Suprapubic skin (tissue), 4 donors: Measurements from ENCODE around the gene TRIO. TPM values are rescaled to one million over a fixed set of nuclear protein-coding genes. Genes with fewer than 3 reads are reported as not detected.
A peak's percentile ranks its signal among the peaks of the same experiment; 100 is the strongest.

Experiments used
- DNase-seq, 2 donors: peaks; one replicate each; pipeline ENCODE4 v3.0.0-alpha.2; 2019; ENCODE audit warnings: low spot score in 2 of 2
- H3K27ac ChIP-seq: fragments of 200-600 bp; sonication (generic); one replicate; pipeline ENCODE4 v1.5.1; 2019
- H3K27me3 ChIP-seq: fragments of 200-600 bp; sonication (generic); one replicate; pipeline ENCODE4 v1.5.1; 2019
- H3K36me3 ChIP-seq: fragments of 200-600 bp; sonication (generic); one replicate; pipeline ENCODE4 v1.5.1; 2019
- H3K4me1 ChIP-seq: fragments of 200-600 bp; sonication (generic); one replicate; pipeline ENCODE4 v1.5.1; 2019
- H3K4me3 ChIP-seq: fragments of 200-600 bp; sonication (generic); one replicate; pipeline ENCODE4 v1.5.1; 2019; ENCODE audit warnings: mild to moderate bottlenecking
- H3K9me3 ChIP-seq: fragments of 200-600 bp; sonication (generic); one replicate; pipeline ENCODE4 v1.5.1; 2019
- CTCF ChIP-seq, 2 donors: fragments of 200-600 bp in 1 of 2; fragments of 450-650 bp in 1 of 2; sonication (generic) in 1 of 2; IDR thresholded peaks; one replicate each; pipeline ENCODE4 v1.5.1; 2016 to 2019; ENCODE audit warnings: antibody characterized with exemption in 2 of 2, mild to moderate bottlenecking in 1 of 2, moderate library complexity in 1 of 2
- EP300 ChIP-seq: sonication (generic); formaldehyde crosslinking; IDR thresholded peaks from one replicate; pipeline ENCODE4 v1.6.1; 2017; ENCODE audit warnings: antibody characterized with exemption
- POLR2A ChIP-seq, 2 donors: fragments of 450-650 bp; IDR thresholded peaks; one replicate each; pipeline ENCODE4 v1.6.1; 2017; ENCODE audit warnings: antibody characterized with exemption in 2 of 2, mild to moderate bottlenecking in 2 of 2, moderate library complexity in 2 of 2
- POLR2AphosphoS5 ChIP-seq, 3 donors: sonication (generic); formaldehyde crosslinking; IDR thresholded peaks; one replicate each; pipeline ENCODE4 v1.6.1; 2017; ENCODE audit warnings: antibody characterized with exemption in 3 of 3
- WGBS: methylation state at CpG from one replicate; pipeline ENCODE4 v1.1.5; 2018; 5-methylcytosine and 5-hydroxymethylcytosine counted together
- total RNA-seq, 4 donors: library from RNA; depleted of rRNA; stranded (reverse); fragments of >200 nt; gene quantifications; one replicate each; pipeline ENCODE4 v1.1.0, GENCODE V29; 2016

Gene TRIO
- total RNA-seq, 4 donors from 2014 or later: 62.7 to 159 (median 70.4) TPM

DNA sequence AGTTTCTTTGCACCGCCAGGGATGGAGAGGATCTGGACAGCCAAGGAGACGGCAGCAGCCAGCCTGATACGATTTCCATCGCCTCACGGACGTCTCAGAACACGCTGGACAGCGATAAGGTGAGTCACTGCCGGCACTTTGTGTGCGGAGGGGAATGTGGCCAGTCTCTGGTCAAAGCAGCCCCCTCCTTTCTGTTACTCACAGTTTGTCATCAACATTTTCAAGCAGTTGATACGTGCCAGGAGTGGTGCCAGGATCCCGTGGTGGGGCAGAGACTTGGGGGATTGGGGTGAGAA is 263.4 kb downstream of the TRIO start:
- no peak for DNase-seq
- Histone ChIP-seq H3K27me3 (no peaks in the 10 kb centered on the region), H3K27ac (peak overlapping the region; percentile 79), H3K36me3 (peaks cover 58% of the 10 kb centered on the region), H3K4me3 (no peak overlapping the region), H3K4me1 (peaks cover 6% of the 10 kb centered on the region), H3K9me3 (no peaks in the 10 kb centered on the region)
- WGBS: 91% methylated on average over 12 of the region's 12 CpGs
- TF ChIP-seq POLR2A (IDR thresholded peaks at IDR 0.05): no peak
- TF ChIP-seq CTCF (IDR thresholded peaks at IDR 0.05): no peak
- TF ChIP-seq EP300: no peak
- TF ChIP-seq POLR2AphosphoS5 (IDR thresholded peaks at IDR 0.05): no peak

DNA sequence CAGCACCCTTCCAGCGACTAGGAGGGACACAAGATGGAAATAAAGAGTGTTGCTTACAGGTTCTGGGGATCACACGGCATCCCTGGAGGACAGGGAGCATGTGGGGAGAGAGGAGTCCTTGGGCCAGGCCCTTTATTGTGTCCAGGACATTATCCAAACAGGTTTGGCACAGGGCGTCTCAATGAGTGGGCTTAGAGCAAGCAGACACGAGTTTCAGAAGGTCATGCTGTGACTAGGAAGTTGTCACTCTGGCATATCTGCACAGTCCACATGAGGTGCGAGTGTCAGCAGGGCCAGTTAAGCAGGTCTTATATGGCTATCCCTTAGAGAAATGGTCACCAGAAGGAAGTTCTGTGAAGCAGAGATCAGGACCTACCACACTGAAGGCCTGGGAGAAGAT is 263.9 kb downstream of the TRIO start:
- Histone ChIP-seq H3K4me3 (no peak overlapping the region), H3K27me3 (no peaks in the 10 kb centered on the region), H3K4me1 (peaks cover 6% of the 10 kb centered on the region), H3K9me3 (no peaks in the 10 kb centered on the region), H3K36me3 (peaks cover 62% of the 10 kb centered on the region), H3K27ac (peak overlapping the region; percentile 79)
- no peak for DNase-seq
- TF ChIP-seq POLR2A (IDR thresholded peaks at IDR 0.05): no peak
- no peak for TF ChIP-seq EP300
- no peak for TF ChIP-seq CTCF (IDR thresholded peaks at IDR 0.05)
- TF ChIP-seq POLR2AphosphoS5 (IDR thresholded peaks at IDR 0.05): no peak
- WGBS: 79% methylated on average over 5 of the region's 5 CpGs

- Histone ChIP-seq H3K27me3 (no peaks in the 10 kb centered on the region), H3K4me1 (peaks cover 6% of the 10 kb centered on the region), H3K9me3 (no peaks in the 10 kb centered on the region), H3K4me3 (no peak overlapping the region), H3K27ac (peak overlapping the region; percentile 73), H3K36me3 (peaks cover 70% of the 10 kb centered on the region)
- TF ChIP-seq POLR2A (IDR thresholded peaks at IDR 0.05) (no peak), CTCF (IDR thresholded peaks at IDR 0.05) (no peak), POLR2AphosphoS5 (IDR thresholded peaks at IDR 0.05) (no peak), EP300 (no peak)
- WGBS: 73% methylated on average over 5 of the region's 5 CpGs
- DNase-seq: no peak
Observed at GRCh38 chr5:14407746-14408175, 264.6 kb downstream of the TRIO start.

DNA sequence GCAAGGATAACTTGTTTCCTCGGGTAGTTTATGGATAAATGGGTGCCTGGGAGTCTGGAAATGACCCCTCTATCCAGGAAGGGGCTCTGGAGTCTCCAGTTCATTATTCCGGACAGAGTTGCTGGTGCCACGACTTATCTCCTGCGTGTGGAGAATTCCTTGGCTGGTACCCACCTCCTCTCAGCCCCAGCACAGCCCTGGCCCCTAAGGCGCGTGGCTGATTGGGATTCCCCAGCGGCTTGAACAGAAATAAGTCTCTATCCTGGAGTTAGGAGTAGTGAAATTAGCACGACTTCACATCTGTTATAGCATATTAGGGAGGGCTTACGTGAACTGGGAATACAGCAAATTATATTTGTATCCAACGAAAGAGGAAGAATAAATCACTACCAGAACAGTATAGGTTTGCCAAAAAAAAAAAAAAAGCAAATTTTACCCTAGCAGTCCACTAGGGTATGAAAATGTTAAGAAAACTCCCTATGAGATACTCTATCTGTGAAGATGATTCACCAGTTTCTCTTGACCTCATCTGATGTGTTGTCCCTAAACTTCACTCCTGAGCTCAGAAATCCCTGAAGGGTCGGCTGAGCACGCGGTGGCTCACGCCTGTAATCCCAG is 265.9 kb downstream of the TRIO start:
- peak overlapping the region; percentile 73 for H3K27ac ChIP-seq
- no peaks in the 10 kb centered on the region for H3K27me3 ChIP-seq
- H3K9me3 ChIP-seq: no peaks in the 10 kb centered on the region
- H3K36me3 ChIP-seq: peaks cover 80% of the 10 kb centered on the region
- peaks cover 6% of the 10 kb centered on the region for H3K4me1 ChIP-seq
- no peak for TF ChIP-seq POLR2AphosphoS5 (IDR thresholded peaks at IDR 0.05)
- TF ChIP-seq POLR2A (IDR thresholded peaks at IDR 0.05): no peak
- TF ChIP-seq CTCF (IDR thresholded peaks at IDR 0.05): no peak
- no peak for TF ChIP-seq EP300
- DNase-seq: no peak
- no peak overlapping the region for H3K4me3 ChIP-seq
- WGBS: 85% methylated on average over 14 of the region's 14 CpGs

DNA sequence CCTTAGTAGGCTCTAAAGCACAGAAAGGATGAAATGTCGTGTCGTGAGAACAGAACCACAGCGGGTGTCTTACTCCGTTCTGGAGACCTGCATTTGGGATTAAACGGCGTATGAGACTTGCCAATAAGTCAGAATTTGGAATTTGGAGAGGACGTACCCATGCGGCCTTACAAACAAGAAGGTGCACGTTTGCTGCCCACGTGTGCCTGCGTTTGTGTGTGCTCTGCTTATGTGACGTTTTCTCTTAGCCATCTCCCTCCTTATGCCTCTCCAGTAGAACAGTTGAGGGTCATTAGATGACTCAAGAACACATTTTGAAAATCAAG is 266.9 kb downstream of the TRIO start:
- H3K36me3 ChIP-seq: peaks cover 81% of the 10 kb centered on the region
- no peak overlapping the region for H3K4me3 ChIP-seq
- no peaks in the 10 kb centered on the region for H3K27me3 ChIP-seq
- 76% methylated on average over 12 of the region's 12 CpGs for WGBS
- TF ChIP-seq POLR2A (IDR thresholded peaks at IDR 0.05): no peak
- no peak for TF ChIP-seq POLR2AphosphoS5 (IDR thresholded peaks at IDR 0.05)
- TF ChIP-seq CTCF (IDR thresholded peaks at IDR 0.05): no peak
- TF ChIP-seq EP300: no peak
- DNase-seq: no peak
- peaks cover 6% of the 10 kb centered on the region for H3K4me1 ChIP-seq
- peak overlapping the region; percentile 55 for H3K27ac ChIP-seq
- H3K9me3 ChIP-seq: no peaks in the 10 kb centered on the region
